HepG2 (cell line): ENCODE measurements around the gene HNRNPAB. TPM values are rescaled to one million over a fixed set of nuclear protein-coding genes. Genes with fewer than 3 reads are reported as not detected.
A peak's percentile ranks its signal among the peaks of the same experiment; 100 is the strongest.

Source experiments
- ATAC-seq: fragments of 200-7000 bp; cut with Tn5 transposase; 3 replicates; pipeline ENCODE4 v1.9.1; 2020; ENCODE audit warnings: mild to moderate bottlenecking, moderate library complexity
- BruUV-seq: library from RNA; stranded (reverse); fragments of 400-500 nt; replicated peaks from 2 replicates; lab custom pipeline; 2021; lab: Mats Ljungman, UMichigan
- CTCF ChIA-PET: fragments of 300-600 bp; formaldehyde crosslinking; extraction: SDS; loops from one replicate; lab custom pipeline; 2021; ENCODE audit warnings: low total read pairs, inconsistent platforms, low intra/inter-chr PET ratio; lab: Yijun Ruan, JAX
- POLR2A ChIA-PET: fragments of 350-600 bp; sonication (Branson Sonifier 250); formaldehyde crosslinking; loops from one replicate; lab custom pipeline; 2020; ENCODE audit warnings: antibody characterized with exemption, inconsistent platforms; lab: Yijun Ruan, JAX
- DNase-seq: peaks from one replicate; pipeline ENCODE4 v3.0.0-alpha.2; 2015; ENCODE audit warnings: low spot score
- FAIRE-seq: peaks from 3 replicates; lab custom pipeline; 2011; peaks lifted over from hg19 to GRCh38; lab: Jason Lieb, UNC
- H2AFZ ChIP-seq: one replicate; pipeline ENCODE4 v1.6.1; 2011; ENCODE audit warnings: low read length, inconsistent platforms
- H3K27ac ChIP-seq: fragments of 300-600 bp; 3 replicates; pipeline ENCODE4 v1.8.0; 2011; ENCODE audit warnings: mixed run types, mild to moderate bottlenecking, mixed read lengths, low read length, inconsistent platforms; ENCODE audit not compliant: insufficient read depth; ENCODE audit errors: extremely low read length
- H3K27me3 ChIP-seq, 2 experiments: fragments of 200-600 bp in 1 of 2; 2 replicates in 1 of 2; 3 replicates in 1 of 2; pipeline versions ENCODE4 v1.6.0 to v1.8.0; 2011; ENCODE audit warnings: low read length in 2 of 2, mild to moderate bottlenecking in 2 of 2, moderate library complexity in 2 of 2, inconsistent platforms in 1 of 2; ENCODE audit not compliant: insufficient read depth in 2 of 2, control insufficient read depth in 1 of 2
- H3K36me3 ChIP-seq, 2 experiments: fragments of 200-600 bp in 1 of 2; replicated peaks in 1 of 2; 2 replicates in 1 of 2; 3 replicates in 1 of 2; pipeline versions ENCODE4 v1.5.1 to v1.8.0; 2011; ENCODE audit warnings: low read length in 2 of 2, inconsistent platforms in 1 of 2; ENCODE audit not compliant: insufficient read depth in 2 of 2, control insufficient read depth in 1 of 2
- H3K4me1 ChIP-seq: 2 replicates; pipeline ENCODE4 v1.5.1; 2012; ENCODE audit warnings: low read length, inconsistent platforms; ENCODE audit not compliant: insufficient read depth
- H3K4me2 ChIP-seq: 2 replicates; pipeline ENCODE4 v1.6.0; 2011; ENCODE audit warnings: low read depth, low read length, inconsistent platforms
- H3K4me3 ChIP-seq, 3 experiments: fragments of 200-600 bp in 1 of 3; sonication (generic), shearing (Covaris generic) in 1 of 3; replicated peaks in 1 of 3; 2 replicates each; pipeline ENCODE4 v1.5.1; 2011 to 2016; ENCODE audit warnings: low read length in 3 of 3, inconsistent platforms in 2 of 3, low read depth in 2 of 3, mild to moderate bottlenecking in 2 of 3, control low read depth in 1 of 3, mixed read lengths in 1 of 3; ENCODE audit not compliant: insufficient read depth in 1 of 3
- H3K79me2 ChIP-seq: one replicate; pipeline ENCODE4 v1.6.1; 2011; ENCODE audit warnings: low read length, inconsistent platforms; ENCODE audit not compliant: insufficient read depth
- H3K9ac ChIP-seq: 2 replicates; pipeline ENCODE4 v1.6.0; 2011; ENCODE audit warnings: mild to moderate bottlenecking, low read depth, low read length, inconsistent platforms; ENCODE audit not compliant: insufficient read depth
- H3K9me3 ChIP-seq: 2 replicates; pipeline ENCODE4 v1.5.1; 2012; ENCODE audit warnings: mild to moderate bottlenecking, low read length
- H4K20me1 ChIP-seq: 2 replicates; pipeline ENCODE4 v1.6.0; 2011; ENCODE audit warnings: inconsistent platforms, mild to moderate bottlenecking, low read length, moderate library complexity; ENCODE audit not compliant: insufficient read depth
- EHMT2 ChIP-seq: fragments of 200-600 bp; sonication (generic); IDR thresholded peaks from 2 replicates; pipeline ENCODE4 v1.7.0; 2017; ENCODE audit warnings: antibody characterized with exemption, low read depth, low read length, borderline replicate concordance
- EP300 ChIP-seq, 3 experiments: sonication (generic) in 1 of 3; formaldehyde crosslinking in 1 of 3; IDR thresholded peaks; 2 replicates each; pipeline versions ENCODE4 v1.5.1 to v1.6.1; 2011 to 2020; ENCODE audit warnings: low read depth in 2 of 3, low read length in 2 of 3, borderline replicate concordance in 1 of 3, improper control_type of control experiment in 1 of 3, mild to moderate bottlenecking in 1 of 3, missing genetic modification reagents in 1 of 3, moderate library complexity in 1 of 3
- HHEX ChIP-seq: IDR thresholded peaks from 2 replicates; pipeline ENCODE4 v1.6.1; 2016; ENCODE audit warnings: control low read depth
- HNRNPL ChIP-seq: fragments of 200-400 bp; formaldehyde crosslinking; IDR thresholded peaks from 2 replicates; pipeline ENCODE4 v1.6.1; 2017; ENCODE audit warnings: mild to moderate bottlenecking, low read depth, low read length
- ISL2 ChIP-seq: sonication (generic); formaldehyde crosslinking; IDR thresholded peaks from 2 replicates; pipeline ENCODE4 v1.5.0; 2020; ENCODE audit warnings: missing genetic modification reagents
- MED13 ChIP-seq: sonication (generic); formaldehyde crosslinking; IDR thresholded peaks from 2 replicates; pipeline ENCODE4 v1.5.0; 2020; ENCODE audit warnings: missing genetic modification reagents
- MYC ChIP-seq: sonication (generic); formaldehyde crosslinking; IDR thresholded peaks from 2 replicates; pipeline ENCODE4 v1.9.0; 2021; ENCODE audit warnings: missing genetic modification reagents, borderline replicate concordance
- RARA ChIP-seq: IDR thresholded peaks from 2 replicates; pipeline ENCODE4 v1.6.1; 2016; ENCODE audit warnings: missing genetic modification reagents, missing compliant biosample characterization
- SMARCE1 ChIP-seq: fragments of 450-650 bp; IDR thresholded peaks from 2 replicates; pipeline ENCODE4 v1.6.1; 2017; ENCODE audit warnings: borderline replicate concordance
- TAF1 ChIP-seq: sonication (generic); formaldehyde crosslinking; IDR thresholded peaks from 2 replicates; pipeline ENCODE4 v1.4.0; 2020; ENCODE audit warnings: missing genetic modification reagents
- TEAD3 ChIP-seq: optimal IDR thresholded peaks from 2 replicates; pipeline ENCODE3; 2016; ENCODE audit warnings: borderline replicate concordance
- ZC3H13 ChIP-seq: sonication (generic); formaldehyde crosslinking; IDR thresholded peaks from 2 replicates; pipeline ENCODE4 v1.8.1; 2023; ENCODE audit warnings: mild to moderate bottlenecking, missing genetic modification reagents, moderate library complexity
- ZFP36L1 ChIP-seq: sonication (generic); formaldehyde crosslinking; IDR thresholded peaks from 2 replicates; pipeline ENCODE4 v1.8.0; 2022; ENCODE audit warnings: mild to moderate bottlenecking, missing genetic modification reagents, moderate library complexity
- ZNF326 ChIP-seq: sonication (generic); formaldehyde crosslinking; IDR thresholded peaks from 2 replicates; pipeline ENCODE4 v1.4.0; 2020; ENCODE audit warnings: missing genetic modification reagents, borderline replicate concordance
- ZNF343 ChIP-seq: sonication (generic); formaldehyde crosslinking; IDR thresholded peaks from 2 replicates; pipeline ENCODE4 v1.4.0; 2020; ENCODE audit warnings: mild to moderate bottlenecking, missing genetic modification reagents
- ZNF619 ChIP-seq: sonication (generic); formaldehyde crosslinking; IDR thresholded peaks from 2 replicates; pipeline ENCODE4 v1.4.0; 2020; ENCODE audit warnings: mild to moderate bottlenecking, missing genetic modification reagents
- WGBS: methylation state at CpG from one replicate; pipeline ENCODE4 v1.1.6; 2017; ENCODE audit warnings: low lambda C conversion rate; 5-methylcytosine and 5-hydroxymethylcytosine counted together
- in situ Hi-C: cut with HindIII; loops from 2 replicates; pipeline ENCODE4 v1.10.0; 2017; ENCODE audit warnings: low pct_unique_long_range_greater_than_20kb; ENCODE audit not compliant: extremely low pct_ligation_motif_present
- intact Hi-C: fragments of 100-400 bp; cut with micrococcal nuclease; formaldehyde crosslinking; loops from one replicate; pipeline ENCODE4 v1.10.0; 2022; ENCODE audit not compliant: unreplicated experiment
- polyA plus RNA-seq, 8 experiments: library from polyadenylated mRNA; depleted of rRNA in 3 of 8; stranded (reverse) in 7 of 8; unstranded in 1 of 8; fragments of >200 nt; fragmentation: Illumina TruSeq in 4 of 8; extraction: Trizol in 4 of 8; gene quantifications; 2 replicates each; pipeline versions ENCODE4 v1.2.1 to v1.2.3, GENCODE V29; 2011 to 2016; ENCODE audit warnings: low read depth in 4 of 8, missing spikeins in 1 of 8, mixed read lengths in 1 of 8; ENCODE audit not compliant: insufficient read depth in 1 of 8
- total RNA-seq, 5 experiments: library from RNA; depleted of rRNA; stranded (reverse); fragments of >200 nt; fragmentation: Illumina TruSeq; extraction: Trizol; gene quantifications; 2 replicates each; pipeline ENCODE4 v1.2.3, GENCODE V29; 2016; ENCODE audit warnings: low read depth in 1 of 5
- TF ChIP-seq, protein P1 (sequence below): sonication (generic); formaldehyde crosslinking; IDR thresholded peaks from 2 replicates; pipeline ENCODE4 v1.8.0; 2022; ENCODE audit warnings: missing genetic modification reagents, mild to moderate bottlenecking, inconsistent platforms, borderline replicate concordance
- TF ChIP-seq, protein P2 (sequence below), 2 experiments: IDR thresholded peaks; 2 replicates each; pipeline ENCODE4 v1.6.1; 2011 to 2012; ENCODE audit warnings: low read length in 2 of 2, borderline replicate concordance in 1 of 2, low read depth in 1 of 2, mild to moderate bottlenecking in 1 of 2, moderate library complexity in 1 of 2
- TF ChIP-seq, protein P3 (sequence below): IDR thresholded peaks from 2 replicates; pipeline ENCODE4 v1.6.1; 2016; ENCODE audit warnings: low read depth

HNRNPAB gene
- total and polyA plus RNA-seq, 2 of the 13 experiments (the other 11 are each of a cell fraction or from before 2014, with no cell fraction given): 62.6 to 111 TPM

DNA sequence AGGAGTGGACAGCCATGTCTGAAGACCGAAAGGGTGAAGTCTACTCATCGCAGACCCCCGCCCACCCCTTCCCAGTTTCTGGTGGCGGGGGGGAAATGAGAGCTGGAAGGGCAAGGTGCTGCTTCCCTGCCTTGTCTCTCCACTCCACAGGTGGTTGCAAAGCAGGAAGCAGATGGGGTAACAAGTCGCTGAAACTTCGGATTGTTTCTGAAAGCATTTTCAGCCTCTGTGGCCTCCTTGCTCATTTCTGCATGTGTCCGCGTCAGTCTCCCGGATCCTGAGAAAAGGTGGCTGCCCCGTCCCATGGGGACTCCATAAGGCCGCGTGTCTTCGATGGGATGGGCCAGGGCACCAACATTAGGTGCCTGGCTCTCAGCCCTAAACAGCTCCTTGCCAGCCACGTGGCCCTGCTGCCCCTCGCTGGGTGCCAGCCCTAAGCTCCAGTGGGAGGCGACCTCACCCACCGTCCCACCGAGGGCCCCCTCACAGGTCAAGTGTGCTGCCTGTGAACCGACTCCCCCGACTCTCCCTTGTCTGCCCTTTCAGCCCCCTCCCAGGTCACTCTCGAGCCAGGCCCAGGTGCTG is 27.3 kb downstream of the HNRNPAB start:
- no peaks in the 10 kb centered on the region for H4K20me1 ChIP-seq
- H3K4me1 ChIP-seq: peaks cover 54% of the 10 kb centered on the region
- H3K79me2 ChIP-seq: peaks cover 20% of the 10 kb centered on the region
- 18% methylated on average over 6 of the region's 21 CpGs for WGBS
- peak overlapping the region; percentile 83 for H3K9ac ChIP-seq
- intact Hi-C loops: no loop called here
- H3K27ac ChIP-seq: peak overlapping the region; percentile 67
- POLR2A ChIA-PET: interaction anchor here (1.0 to 3.1 kb wide), 8 partner anchors 15 to 398 kb away, joined by 3 to 12 read pairs (median 4); partner anchors contain the start of genes HNRNPAB and NHP2
- DNase-seq (no peak), ATAC-seq (no peak; the same call in 1 of the 3 replicates), FAIRE-seq (no peak)
- CTCF ChIA-PET: no interaction called here
- H3K4me3 ChIP-seq: peak overlapping the region; percentile 69 to 93 (median 87)
- BruUV-seq: no TSS peak
- peaks cover 11 to 25% of the 10 kb centered on the region in 2 experiments; a peak in 4 of 5 replicates for H3K36me3 ChIP-seq
- no peaks in the 10 kb centered on the region for H3K27me3 ChIP-seq
- H3K4me2 ChIP-seq: peak overlapping the region; percentile 80
- H3K9me3 ChIP-seq: no peaks in the 10 kb centered on the region
- in situ Hi-C loops: no loop called here
- no peak overlapping the region for H2AFZ ChIP-seq
- TF ChIP-seq ZNF326 (CRISPR knock-in tag) (no peak), SMARCE1 (no peak), EP300 (IDR thresholded peaks at IDR 0.05; ENCODE audit: low read depth in 2 of 2, low read length in 2 of 2) (no peak), EP300 (CRISPR knock-in tag; IDR thresholded peaks at IDR 0.05; ENCODE audit: borderline replicate concordance) (peak; percentile 11; the same call in 1 of the 2 replicates), RARA (CRISPR knock-in tag) (no peak), TEAD3 (no peak), HNRNPL (peak; percentile 52; the same call in 1 of the 2 replicates), MYC (CRISPR knock-in tag) (peak; percentile 87; the same call in 1 of the 2 replicates), HHEX (CRISPR knock-in tag) (no peak), ZFP36L1 (CRISPR knock-in tag) (no peak), ISL2 (CRISPR knock-in tag) (0 out of 2 replicates have a peak, but pooled peaks have one; percentile 31), EHMT2 (no peak), ZNF343 (no peak), ZNF619 (CRISPR knock-in tag) (no peak), ZC3H13 (no peak), MED13 (CRISPR knock-in tag) (0 out of 2 replicates have a peak, but pooled peaks have one; percentile 11), TAF1 (CRISPR knock-in tag) (peak; percentile 5)
- TF ChIP-seq, protein P1, sequence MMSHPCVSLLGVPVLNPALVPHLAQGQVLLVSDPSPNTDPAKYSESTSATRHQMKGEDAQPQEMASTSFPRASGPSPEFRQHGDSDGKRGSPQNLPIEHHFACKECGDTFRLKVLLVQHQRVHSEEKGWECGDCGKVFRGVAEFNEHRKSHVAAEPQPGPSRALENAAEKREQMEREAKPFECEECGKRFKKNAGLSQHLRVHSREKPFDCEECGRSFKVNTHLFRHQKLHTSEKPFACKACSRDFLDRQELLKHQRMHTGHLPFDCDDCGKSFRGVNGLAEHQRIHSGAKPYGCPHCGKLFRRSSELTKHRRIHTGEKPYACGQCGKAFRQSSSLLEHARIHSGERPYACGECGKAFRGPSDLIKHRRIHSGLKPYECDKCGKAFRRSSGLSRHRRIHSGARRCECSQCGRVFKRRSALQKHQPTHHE (CRISPR knock-in tag): no peak
- TF ChIP-seq, protein P2, sequence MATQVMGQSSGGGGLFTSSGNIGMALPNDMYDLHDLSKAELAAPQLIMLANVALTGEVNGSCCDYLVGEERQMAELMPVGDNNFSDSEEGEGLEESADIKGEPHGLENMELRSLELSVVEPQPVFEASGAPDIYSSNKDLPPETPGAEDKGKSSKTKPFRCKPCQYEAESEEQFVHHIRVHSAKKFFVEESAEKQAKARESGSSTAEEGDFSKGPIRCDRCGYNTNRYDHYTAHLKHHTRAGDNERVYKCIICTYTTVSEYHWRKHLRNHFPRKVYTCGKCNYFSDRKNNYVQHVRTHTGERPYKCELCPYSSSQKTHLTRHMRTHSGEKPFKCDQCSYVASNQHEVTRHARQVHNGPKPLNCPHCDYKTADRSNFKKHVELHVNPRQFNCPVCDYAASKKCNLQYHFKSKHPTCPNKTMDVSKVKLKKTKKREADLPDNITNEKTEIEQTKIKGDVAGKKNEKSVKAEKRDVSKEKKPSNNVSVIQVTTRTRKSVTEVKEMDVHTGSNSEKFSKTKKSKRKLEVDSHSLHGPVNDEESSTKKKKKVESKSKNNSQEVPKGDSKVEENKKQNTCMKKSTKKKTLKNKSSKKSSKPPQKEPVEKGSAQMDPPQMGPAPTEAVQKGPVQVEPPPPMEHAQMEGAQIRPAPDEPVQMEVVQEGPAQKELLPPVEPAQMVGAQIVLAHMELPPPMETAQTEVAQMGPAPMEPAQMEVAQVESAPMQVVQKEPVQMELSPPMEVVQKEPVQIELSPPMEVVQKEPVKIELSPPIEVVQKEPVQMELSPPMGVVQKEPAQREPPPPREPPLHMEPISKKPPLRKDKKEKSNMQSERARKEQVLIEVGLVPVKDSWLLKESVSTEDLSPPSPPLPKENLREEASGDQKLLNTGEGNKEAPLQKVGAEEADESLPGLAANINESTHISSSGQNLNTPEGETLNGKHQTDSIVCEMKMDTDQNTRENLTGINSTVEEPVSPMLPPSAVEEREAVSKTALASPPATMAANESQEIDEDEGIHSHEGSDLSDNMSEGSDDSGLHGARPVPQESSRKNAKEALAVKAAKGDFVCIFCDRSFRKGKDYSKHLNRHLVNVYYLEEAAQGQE (IDR thresholded peaks at IDR 0.05; ENCODE audit: borderline replicate concordance in 1 of 2, low read depth in 1 of 2, low read length in 2 of 2): no peak
- TF ChIP-seq, protein P3, sequence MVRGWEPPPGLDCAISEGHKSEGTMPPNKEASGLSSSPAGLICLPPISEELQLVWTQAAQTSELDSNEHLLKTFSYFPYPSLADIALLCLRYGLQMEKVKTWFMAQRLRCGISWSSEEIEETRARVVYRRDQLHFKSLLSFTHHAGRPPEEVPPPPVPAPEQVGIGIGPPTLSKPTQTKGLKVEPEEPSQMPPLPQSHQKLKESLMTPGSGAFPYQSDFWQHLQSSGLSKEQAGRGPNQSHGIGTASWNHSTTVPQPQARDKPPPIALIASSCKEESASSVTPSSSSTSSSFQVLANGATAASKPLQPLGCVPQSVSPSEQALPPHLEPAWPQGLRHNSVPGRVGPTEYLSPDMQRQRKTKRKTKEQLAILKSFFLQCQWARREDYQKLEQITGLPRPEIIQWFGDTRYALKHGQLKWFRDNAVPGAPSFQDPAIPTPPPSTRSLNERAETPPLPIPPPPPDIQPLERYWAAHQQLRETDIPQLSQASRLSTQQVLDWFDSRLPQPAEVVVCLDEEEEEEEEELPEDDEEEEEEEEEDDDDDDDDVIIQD (CRISPR knock-in tag): no peak
